HCT116 (cell line): ENCODE results near the gene ALK.

Experiments used
- CEBPB ChIP-seq: IDR thresholded peaks from 2 replicates; pipeline ENCODE4 v1.6.1; 2012; ENCODE audit warnings: low read depth
- CTCF ChIP-seq, 3 experiments: fragments of 200-600 bp in 1 of 3; sonication (generic) in 1 of 3; IDR thresholded peaks in 2 of 3; conservative IDR thresholded peaks in 1 of 3; 2 replicates each; pipeline ENCODE4 v1.5.1; 2012 to 2017; ENCODE audit warnings: low read depth in 2 of 3, low read length in 2 of 3, antibody characterized with exemption in 1 of 3, borderline replicate concordance in 1 of 3, control low read depth in 1 of 3, mild to moderate bottlenecking in 1 of 3, mixed read lengths in 1 of 3, mixed run types in 1 of 3, moderate library complexity in 1 of 3; ENCODE audit not compliant: insufficient read depth in 1 of 3
- ELF1 ChIP-seq: IDR thresholded peaks from 2 replicates; pipeline ENCODE4 v1.6.1; 2012; ENCODE audit warnings: low read depth, borderline replicate concordance
- EZH2 ChIP-seq: fragments of 200-600 bp; sonication (generic); IDR thresholded peaks from 2 replicates; pipeline ENCODE4 v1.6.1; 2017; ENCODE audit warnings: antibody characterized with exemption, mixed run types
- POLR2A ChIP-seq: IDR thresholded peaks from 2 replicates; pipeline ENCODE4 v1.7.0; 2011; ENCODE audit warnings: borderline replicate concordance; ENCODE audit not compliant: insufficient read depth, insufficient read length; ENCODE audit errors: extremely low read depth
- REST ChIP-seq: IDR thresholded peaks from 2 replicates; pipeline ENCODE4 v1.6.1; 2012; ENCODE audit warnings: low read depth
- YY1 ChIP-seq: IDR thresholded peaks from 2 replicates; pipeline ENCODE4 v1.6.1; 2011; ENCODE audit warnings: low read length, low read depth, moderate library complexity, mild to moderate bottlenecking; ENCODE audit not compliant: insufficient replicate concordance; ENCODE audit errors: extremely low read depth
- ZBTB33 ChIP-seq: IDR thresholded peaks from 2 replicates; pipeline ENCODE4 v1.6.1; 2011; ENCODE audit warnings: mild to moderate bottlenecking, low read length, moderate library complexity; ENCODE audit not compliant: insufficient replicate concordance; ENCODE audit errors: extremely low read depth
- ZNF274 ChIP-seq: fragments of 200-500 bp; sonication (Bioruptor generic); IDR thresholded peaks from 2 replicates; pipeline ENCODE4 v1.6.1; 2014; ENCODE audit warnings: mild to moderate bottlenecking, low read depth, low read length, inconsistent platforms
- TF ChIP-seq, protein P1 (sequence below): IDR thresholded peaks from 2 replicates; pipeline ENCODE4 v1.6.1; 2012

DNA sequence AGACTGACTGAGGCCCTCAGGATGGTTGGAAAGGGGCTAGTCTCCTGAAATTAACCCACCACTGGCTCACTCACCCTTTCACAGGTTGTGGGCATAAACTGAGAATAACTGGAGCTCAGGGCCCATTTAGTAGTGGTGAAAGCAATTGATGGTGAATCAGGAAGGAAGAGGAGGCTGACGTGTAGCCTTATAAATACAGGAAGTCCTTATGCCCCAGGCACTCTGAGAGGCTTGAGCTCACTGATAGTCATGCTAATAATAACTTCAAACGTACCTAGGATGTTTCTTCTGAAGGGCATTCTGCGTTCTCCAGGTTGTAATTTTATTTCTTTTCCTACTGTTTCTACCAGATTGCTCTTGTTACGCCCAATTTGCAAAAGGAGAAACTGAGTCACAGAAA is 477.8 kb downstream of the ALK start:
- TF ChIP-seq CTCF (IDR thresholded peaks at IDR 0.05 in 2 of 3, conservative IDR thresholded peaks at IDR 0.05 in 1 of 3; ENCODE audit: borderline replicate concordance in 1 of 3, insufficient read depth in 1 of 3, low read depth in 2 of 3, low read length in 2 of 3) = no peak
- TF ChIP-seq ZNF274 = no peak
- no peak for TF ChIP-seq CEBPB
- TF ChIP-seq EZH2 = no peak
- TF ChIP-seq ZBTB33 = no peak
- TF ChIP-seq POLR2A = no peak
- TF ChIP-seq REST = no peak
- TF ChIP-seq, protein P1, sequence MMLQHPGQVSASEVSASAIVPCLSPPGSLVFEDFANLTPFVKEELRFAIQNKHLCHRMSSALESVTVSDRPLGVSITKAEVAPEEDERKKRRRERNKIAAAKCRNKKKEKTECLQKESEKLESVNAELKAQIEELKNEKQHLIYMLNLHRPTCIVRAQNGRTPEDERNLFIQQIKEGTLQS = no peak
- no peak for TF ChIP-seq ELF1
- no peak for TF ChIP-seq YY1
